ENCODE measurements around the gene ATXN1. TPM values are rescaled to one million over a fixed set of nuclear protein-coding genes. Genes with fewer than 3 reads are reported as not detected.
"Not testable (repeated sequence)": the region's sequence is repeated elsewhere in the genome, so short reads cannot be mapped to it uniquely, and the experiment has no call there.

Gene ATXN1
- total and polyA plus RNA-seq, 3 donors from 2014 or later: 12.8 to 84.1 (median 64.3) TPM

- H3K27me3 ChIP-seq: no peaks in the 10 kb centered on the region
- WGBS, 2 donors: 74 to 88% methylated on average over 5 to 6 of the region's 6 CpGs
- peaks cover 7% of the 10 kb centered on the region for H3K4me1 ChIP-seq
- TF ChIP-seq, protein P1, sequence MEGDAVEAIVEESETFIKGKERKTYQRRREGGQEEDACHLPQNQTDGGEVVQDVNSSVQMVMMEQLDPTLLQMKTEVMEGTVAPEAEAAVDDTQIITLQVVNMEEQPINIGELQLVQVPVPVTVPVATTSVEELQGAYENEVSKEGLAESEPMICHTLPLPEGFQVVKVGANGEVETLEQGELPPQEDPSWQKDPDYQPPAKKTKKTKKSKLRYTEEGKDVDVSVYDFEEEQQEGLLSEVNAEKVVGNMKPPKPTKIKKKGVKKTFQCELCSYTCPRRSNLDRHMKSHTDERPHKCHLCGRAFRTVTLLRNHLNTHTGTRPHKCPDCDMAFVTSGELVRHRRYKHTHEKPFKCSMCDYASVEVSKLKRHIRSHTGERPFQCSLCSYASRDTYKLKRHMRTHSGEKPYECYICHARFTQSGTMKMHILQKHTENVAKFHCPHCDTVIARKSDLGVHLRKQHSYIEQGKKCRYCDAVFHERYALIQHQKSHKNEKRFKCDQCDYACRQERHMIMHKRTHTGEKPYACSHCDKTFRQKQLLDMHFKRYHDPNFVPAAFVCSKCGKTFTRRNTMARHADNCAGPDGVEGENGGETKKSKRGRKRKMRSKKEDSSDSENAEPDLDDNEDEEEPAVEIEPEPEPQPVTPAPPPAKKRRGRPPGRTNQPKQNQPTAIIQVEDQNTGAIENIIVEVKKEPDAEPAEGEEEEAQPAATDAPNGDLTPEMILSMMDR (IDR thresholded peaks at IDR 0.05): no peak
- TF ChIP-seq POLR2A (IDR thresholded peaks at IDR 0.05): no peak
- no peak for DNase-seq
- no peaks in the 10 kb centered on the region for H3K9me3 ChIP-seq
- intact Hi-C loops (cut with DNase I; ENCODE audit: low total_unique reads): no loop called here
- H3K27ac ChIP-seq: no peak overlapping the region
- no peak overlapping the region for H3K4me3 ChIP-seq
- no peaks in the 10 kb centered on the region for H3K36me3 ChIP-seq (ENCODE audit: low read depth, missing control alignments)
Observed at GRCh38 chr6:16705081-16705993, 55.9 kb downstream of the ATXN1 start.

DNA sequence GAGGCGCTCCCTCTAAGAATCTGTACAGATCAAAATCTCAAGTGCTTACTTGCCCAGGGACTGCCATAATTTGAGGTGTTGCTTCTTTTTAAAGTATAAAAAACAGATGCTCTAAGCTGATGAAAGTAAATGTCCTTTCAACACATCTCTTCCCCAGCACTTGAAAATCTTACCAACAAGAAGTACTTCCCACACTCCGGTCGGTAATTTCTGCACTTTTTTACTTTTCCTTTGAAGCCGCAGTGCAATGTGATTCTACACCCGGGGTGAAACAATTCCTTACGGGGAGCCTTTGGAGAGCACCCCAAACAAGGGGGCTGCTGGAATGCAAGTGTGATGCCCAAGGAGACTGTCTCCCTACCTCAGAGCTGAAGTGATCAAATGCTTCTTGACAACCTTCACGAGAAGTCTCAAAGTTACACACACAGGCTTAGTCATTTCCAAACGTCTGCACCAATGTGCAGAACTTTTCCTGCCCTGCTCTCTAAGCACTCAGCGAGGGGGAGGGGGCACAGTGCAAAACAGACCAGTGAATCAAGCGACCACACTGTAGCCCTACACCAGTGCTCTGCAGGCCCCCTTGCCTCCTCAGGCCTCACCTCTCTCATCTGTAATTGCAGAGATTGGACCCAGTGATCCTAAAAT lies 56.7 kb downstream of the ATXN1 start:
- TF ChIP-seq POLR2A (IDR thresholded peaks at IDR 0.05): no peak
- TF ChIP-seq, protein P1 (IDR thresholded peaks at IDR 0.05): no peak
- DNase-seq: no peak
- WGBS, 2 donors: 48 to 55% methylated on average over 10 of the region's 10 CpGs
- no peak overlapping the region for H3K27ac ChIP-seq
- H3K4me1 ChIP-seq: peaks cover 11% of the 10 kb centered on the region
- no peaks in the 10 kb centered on the region for H3K9me3 ChIP-seq
- H3K27me3 ChIP-seq: no peaks in the 10 kb centered on the region
- intact Hi-C loops (cut with DNase I; ENCODE audit: low total_unique reads): no loop called here
- H3K4me3 ChIP-seq: no peak overlapping the region
- H3K36me3 ChIP-seq (ENCODE audit: low read depth, missing control alignments): no peaks in the 10 kb centered on the region

DNA sequence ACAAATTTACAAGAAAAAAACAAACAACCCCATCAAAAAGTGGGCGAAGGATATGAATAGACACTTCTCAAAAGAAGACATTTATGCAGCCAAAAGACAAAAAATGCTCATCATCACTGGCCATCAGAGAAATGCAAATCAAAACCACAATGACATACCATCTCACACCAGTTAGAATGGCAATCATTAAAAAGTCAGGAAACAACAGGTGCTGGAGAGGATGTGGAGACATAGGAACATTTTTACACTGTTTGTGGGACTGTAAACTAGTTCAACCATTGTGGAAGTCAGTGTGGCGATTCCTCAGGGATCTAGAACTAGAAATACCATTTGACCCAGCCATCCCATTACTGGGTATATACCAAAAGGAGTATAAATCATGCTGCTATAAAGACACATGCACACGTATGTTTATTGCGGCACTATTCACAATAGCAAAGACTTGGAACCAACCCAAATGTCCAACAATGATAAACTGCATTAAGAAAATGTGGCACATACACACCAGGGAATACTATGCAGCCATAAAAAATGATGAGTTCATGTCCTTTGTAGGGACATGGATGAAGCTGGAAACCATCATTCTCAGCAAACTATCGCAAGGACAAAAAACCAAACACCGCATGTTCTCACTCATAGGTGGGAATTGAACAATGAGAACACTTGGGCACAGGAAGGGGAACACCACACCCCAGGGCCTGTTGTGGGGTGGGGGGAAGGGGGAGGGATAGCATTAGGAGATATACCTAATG lies 58.5 kb downstream of the ATXN1 start:
- H3K36me3 ChIP-seq (ENCODE audit: low read depth, missing control alignments); intact Hi-C loops (cut with DNase I; ENCODE audit: low total_unique reads); H3K4me3 ChIP-seq; H3K9me3 ChIP-seq; H3K27ac ChIP-seq; DNase-seq; H3K27me3 ChIP-seq: not testable (repeated sequence)
- WGBS, 2 donors: 91 to 93% methylated on average over 6 of the region's 6 CpGs
- peaks cover 11% of the 10 kb centered on the region for H3K4me1 ChIP-seq

DNA sequence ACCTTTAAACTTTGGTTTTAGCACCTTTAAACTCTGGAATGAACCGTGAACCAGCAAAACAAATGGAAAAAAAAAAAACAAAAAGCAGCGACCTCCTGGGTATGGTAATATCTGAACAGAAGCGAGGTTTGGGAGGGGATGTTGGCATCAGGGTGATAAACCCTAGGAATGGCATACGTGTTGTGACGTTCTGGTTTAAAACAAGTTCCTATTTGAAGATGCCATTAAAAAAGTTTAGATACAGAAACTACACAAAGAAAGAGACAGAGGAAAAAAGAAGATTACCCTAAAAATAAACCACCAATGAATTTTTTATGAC lies 60.4 kb downstream of the ATXN1 start:
- intact Hi-C loops (cut with DNase I; ENCODE audit: low total_unique reads): no loop called here
- H3K27me3 ChIP-seq: no peaks in the 10 kb centered on the region
- peaks cover 11% of the 10 kb centered on the region for H3K4me1 ChIP-seq
- WGBS, 2 donors: 55 to 69% methylated on average over 5 of the region's 5 CpGs
- no peaks in the 10 kb centered on the region for H3K9me3 ChIP-seq
- no peak for DNase-seq
- no peaks in the 10 kb centered on the region for H3K36me3 ChIP-seq (ENCODE audit: low read depth, missing control alignments)
- no peak overlapping the region for H3K4me3 ChIP-seq
- H3K27ac ChIP-seq: no peak overlapping the region
- TF ChIP-seq POLR2A (IDR thresholded peaks at IDR 0.05): no peak
- TF ChIP-seq, protein P1 (IDR thresholded peaks at IDR 0.05): no peak

Measured in testis (tissue), 3 donors.